NCI-H1436 (cell line): ENCODE measurements around the gene TMEM235.
"Not testable (repeated sequence)": the region's sequence is repeated elsewhere in the genome, so short reads cannot be mapped to it uniquely, and the experiment has no call there.

Experiments used
- DNase-seq: peaks from one replicate; lab custom pipeline; 2025; lab: John Stamatoyannopoulos, UW

TMEM235 gene

DNA sequence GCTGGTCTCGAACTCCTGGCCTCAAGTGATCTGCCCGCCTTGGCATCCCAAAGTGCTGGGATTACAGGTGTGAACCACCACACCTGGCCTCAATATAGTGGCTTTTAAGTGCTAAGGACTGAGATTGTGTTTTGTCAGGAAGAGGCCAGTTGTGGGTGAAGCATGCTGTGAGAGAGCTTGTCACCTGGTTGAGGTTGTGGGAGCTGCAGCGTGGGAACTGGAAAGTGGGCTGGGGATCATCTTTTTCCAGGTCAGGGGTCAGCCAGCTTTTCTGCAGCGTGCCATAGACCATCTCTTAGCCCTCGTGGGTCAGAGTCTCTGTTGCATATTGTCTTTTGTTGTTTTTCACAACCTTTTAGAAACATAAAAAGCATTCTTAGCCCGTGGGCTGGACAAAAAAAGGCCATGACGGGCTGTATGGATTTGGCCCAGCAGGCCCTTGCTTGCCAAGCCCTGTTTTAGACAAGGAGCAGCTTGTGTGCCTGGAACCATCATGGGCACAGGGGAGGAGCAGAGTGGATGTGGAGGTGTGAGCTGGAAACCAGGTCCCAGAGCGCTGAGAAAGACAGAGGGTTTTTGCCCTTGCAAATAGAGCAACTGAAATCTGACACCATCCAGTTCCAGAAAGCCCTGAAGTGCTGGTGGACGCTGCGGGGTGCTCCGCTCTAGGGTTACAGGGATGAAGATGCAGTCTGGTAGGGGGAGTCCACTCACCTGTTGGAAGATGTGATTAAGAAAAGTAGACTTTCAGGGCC is 11.9 kb upstream of the TMEM235 start:
- DNase-seq, result no peak

DNA sequence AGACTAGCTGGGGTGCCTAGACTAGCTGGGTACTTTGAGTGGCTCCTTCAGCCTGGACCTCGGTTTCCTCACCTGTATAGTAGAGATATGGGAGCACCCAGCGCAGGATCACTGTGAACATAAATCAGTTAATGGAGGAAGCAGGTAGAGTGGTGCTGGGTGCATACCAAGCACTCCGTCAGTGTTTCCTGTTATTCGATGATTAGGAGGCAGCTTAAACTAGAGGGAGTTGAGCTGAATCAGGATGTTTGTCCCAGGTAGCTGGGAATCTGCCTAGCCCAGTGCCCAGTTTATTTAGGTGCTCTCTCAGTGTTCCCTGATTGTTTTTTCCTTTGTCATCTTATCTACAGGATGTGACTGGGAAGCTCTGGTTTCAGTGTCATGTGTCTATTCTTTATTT is 8.4 kb upstream of the TMEM235 start:
- no peak for DNase-seq

DNA sequence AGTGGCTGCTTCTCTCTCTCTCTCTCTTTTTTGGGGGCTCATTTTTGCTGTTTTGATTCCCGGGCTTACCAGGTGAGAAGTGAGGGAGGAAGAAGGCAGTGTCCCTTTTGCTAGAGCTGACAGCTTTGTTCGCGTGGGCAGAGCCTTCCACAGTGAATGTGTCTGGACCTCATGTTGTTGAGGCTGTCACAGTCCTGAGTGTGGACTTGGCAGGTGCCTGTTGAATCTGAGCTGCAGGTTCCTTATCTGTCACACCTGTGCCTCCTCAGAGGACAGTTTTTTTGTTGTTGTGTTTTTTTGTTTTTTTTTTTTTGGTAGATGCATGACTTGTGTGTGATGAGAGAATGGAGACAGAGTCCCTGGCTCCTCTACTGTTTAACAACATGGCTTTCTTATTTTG is 7.7 kb upstream of the TMEM235 start:
- no peak for DNase-seq

GRCh38 chr17:78224231-78225087 is 7.0 kb upstream of the TMEM235 start:
- no peak for DNase-seq

GRCh38 chr17:78225088-78225865 is 6.2 kb upstream of the TMEM235 start:
- no peak for DNase-seq

DNA sequence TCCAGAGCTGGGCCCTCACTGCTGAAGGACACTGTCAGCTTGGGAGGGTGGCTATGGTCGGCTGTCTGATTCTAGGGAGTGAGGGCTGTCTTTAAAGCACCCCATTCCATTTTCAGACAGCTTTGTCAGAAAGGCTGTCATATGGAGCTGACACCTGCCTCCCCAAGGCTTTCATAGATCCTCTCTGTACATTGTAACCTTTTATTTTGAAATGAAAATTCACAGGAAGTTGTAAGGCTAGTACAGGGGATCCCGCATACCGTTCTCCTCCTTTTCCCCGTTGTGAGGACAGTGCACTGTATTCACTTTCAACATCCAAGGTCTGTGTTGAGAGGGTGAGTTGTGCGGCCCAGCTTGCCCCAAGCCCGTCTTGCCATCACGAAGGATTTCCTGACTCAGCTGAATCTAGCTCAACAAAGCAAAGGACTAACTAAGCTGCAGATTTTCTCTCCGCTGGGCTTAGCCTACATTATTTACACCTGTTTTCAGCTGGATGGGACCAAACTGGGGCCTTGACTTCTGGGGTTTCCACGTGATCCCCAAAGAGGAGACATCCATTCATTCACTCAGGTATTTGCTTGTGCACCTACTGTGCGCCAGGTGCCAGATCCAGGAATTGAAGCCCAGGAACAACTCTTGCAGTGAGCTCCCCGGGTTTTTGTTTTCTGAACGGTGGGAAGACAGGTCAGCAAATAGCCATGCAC is 5.2 kb upstream of the TMEM235 start:
- DNase-seq, result no peak

DNA sequence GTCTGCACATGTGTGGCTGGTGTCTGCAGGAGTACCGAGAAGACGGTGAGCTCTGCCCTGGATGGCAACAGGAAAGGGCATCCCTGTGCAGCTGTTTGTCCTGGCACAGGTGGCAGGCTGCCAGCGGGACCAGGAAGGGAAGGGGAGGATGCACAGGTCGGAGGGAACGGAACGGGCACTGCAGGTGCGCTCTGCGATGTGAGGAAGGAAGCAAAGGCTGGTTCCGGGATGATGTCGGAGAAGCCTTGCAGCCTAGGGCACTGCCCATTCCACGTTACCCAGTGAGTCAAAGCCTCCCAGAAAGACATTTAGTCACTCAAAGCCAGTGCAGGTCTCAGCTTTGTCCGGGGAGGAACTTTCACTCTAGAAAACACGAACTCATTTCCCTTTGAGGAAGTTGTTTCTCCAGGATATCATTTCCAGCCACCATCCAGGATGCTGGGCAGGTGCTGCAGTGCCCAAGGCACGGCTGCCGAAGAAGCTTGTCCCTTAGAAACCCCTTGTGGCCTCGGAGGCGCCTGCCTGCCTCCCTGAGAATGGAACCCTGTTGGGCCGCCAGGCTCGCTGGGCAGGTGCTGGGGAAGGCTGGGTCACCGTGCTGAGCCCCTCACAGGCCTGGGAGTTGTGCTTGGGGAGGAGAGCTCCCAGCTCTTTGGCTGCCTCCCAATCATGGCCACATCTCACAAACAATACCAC is 4.5 kb upstream of the TMEM235 start:
- DNase-seq, result no peak

DNA sequence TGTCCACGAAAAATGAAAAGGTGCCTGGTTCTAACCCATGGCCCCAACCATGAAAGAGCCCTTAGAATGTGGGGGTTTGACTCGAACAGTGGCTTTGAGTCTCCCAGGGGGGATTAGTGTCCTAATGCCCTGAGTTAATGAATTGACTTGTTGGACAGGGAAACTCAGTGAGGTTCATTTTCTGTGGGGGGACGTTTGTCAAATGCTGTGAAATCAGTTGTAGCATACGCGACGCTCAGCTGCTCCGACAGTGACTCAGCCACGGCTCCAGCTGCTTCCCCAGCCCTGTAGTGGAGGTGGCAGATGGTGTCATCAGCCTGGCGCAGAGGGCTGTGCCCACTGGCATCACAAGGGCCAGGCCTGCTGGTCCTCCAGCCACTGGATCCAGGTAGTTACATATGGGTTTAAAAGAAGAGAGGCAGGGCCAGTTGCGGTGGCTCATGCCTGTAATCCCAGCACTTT is 3.9 kb upstream of the TMEM235 start:
- no peak for DNase-seq

- DNase-seq, result no peak
Observed at GRCh38 chr17:78228176-78228575, 3.3 kb upstream of the TMEM235 start.

- DNase-seq, result no peak
Observed at GRCh38 chr17:78230252-78230962, 1.0 kb upstream of the TMEM235 start.

GRCh38 chr17:78231991-78232858 is 794 bp downstream of the TMEM235 start:
- peak; percentile 21 for DNase-seq

- no peak for DNase-seq
Observed at GRCh38 chr17:78232859-78233173, 1.4 kb downstream of the TMEM235 start.

- DNase-seq, result no peak
Observed at GRCh38 chr17:78233678-78234077, 2.2 kb downstream of the TMEM235 start.

- DNase-seq, result no peak
Observed at GRCh38 chr17:78234261-78234865, 2.9 kb downstream of the TMEM235 start.

GRCh38 chr17:78235022-78235421 is 3.6 kb downstream of the TMEM235 start:
- not testable (repeated sequence) for DNase-seq

DNA sequence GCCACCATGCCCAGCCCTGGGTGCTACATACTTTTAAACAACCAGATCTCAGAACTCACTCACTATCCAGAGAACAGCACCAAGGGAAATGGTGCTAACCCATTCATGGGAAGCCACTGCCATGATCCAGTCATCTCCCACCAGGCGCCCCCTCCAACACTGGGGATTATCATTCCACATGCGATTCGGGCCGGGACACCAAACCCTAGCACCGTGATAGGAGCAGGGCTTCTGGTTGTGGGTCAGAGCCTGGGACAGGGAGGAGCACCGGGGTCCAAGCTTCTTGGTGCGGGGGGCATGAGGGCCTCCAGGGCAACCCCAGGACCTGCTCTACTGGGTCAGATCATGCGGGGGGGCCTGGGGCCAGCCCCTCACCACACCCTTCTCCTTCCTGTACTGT is 4.5 kb downstream of the TMEM235 start:
- no peak for DNase-seq

- DNase-seq, result no peak
Observed at GRCh38 chr17:78236362-78237127, 5.1 kb downstream of the TMEM235 start.

DNA sequence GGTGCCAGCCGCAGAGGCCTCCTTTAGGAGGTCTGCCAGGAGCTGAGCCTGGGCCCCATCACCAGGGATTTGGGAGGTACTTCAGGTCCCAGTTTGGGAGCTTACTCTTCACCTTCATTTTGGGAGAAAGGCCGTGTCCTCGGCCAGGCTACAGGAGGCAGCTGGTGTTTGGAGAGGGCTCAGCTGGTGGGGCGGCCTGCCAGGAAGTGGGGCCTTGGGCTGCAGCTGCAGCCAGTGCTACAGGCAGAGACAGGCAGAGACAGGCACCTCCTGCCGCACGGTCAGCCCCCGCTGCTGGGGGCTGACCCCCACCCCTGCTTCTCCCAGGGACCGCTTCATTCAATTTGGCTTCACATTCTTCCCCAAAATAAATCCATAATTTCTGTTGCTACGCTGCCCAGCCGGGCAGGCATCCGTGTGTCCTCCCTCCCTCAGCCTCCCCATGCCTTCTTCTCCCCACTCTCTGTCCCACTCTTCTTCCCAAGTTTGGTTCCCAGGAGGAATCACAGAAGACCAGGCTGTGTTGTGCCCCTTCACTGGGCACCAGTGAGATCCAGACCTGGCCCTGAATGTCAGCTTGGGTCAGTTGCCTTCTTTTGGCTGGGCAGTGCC is 6.1 kb downstream of the TMEM235 start:
- no peak for DNase-seq
